NB4 (cell line): Measurements from ENCODE around the gene ADORA2B.

Experiments used
- TF ChIP-seq, protein P1 (sequence below): IDR thresholded peaks from one replicate; pipeline ENCODE4 v1.5.1; 2012; ENCODE audit warnings: low read depth, low read length
- TF ChIP-seq, protein P2 (sequence below): IDR thresholded peaks from 2 replicates; pipeline ENCODE4 v1.6.1; 2011; ENCODE audit warnings: low read depth, low read length

DNA sequence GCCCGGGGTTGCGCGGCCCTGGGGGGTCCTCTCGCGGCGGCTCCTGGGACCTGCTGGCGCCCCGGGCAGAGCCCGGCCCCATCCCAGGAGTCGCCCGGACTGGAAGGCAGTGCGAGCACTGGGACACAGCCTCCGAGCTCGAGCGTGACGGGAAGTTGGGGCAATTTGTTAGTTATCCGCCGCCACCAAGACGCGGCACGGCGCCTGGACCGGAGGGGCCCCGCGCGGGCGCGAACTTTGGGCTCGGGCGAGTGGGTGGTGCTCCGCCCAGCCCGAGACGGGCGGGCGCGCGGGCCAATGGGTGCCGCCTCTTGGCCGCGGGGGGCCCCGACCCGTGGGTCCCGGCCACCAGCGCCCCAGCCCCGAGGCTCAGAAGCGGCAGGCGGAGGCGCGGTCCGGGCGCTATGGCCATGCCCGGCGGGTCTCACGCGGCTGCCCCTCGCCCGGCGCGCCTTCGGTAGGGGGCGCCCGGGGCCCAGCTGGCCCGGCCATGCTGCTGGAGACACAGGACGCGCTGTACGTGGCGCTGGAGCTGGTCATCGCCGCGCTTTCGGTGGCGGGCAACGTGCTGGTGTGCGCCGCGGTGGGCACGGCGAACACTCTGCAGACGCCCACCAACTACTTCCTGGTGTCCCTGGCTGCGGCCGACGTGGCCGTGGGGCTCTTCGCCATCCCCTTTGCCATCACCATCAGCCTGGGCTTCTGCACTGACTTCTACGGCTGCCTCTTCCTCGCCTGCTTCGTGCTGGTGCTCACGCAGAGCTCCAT lies at the start of gene ADORA2B:
- TF ChIP-seq, protein P1, sequence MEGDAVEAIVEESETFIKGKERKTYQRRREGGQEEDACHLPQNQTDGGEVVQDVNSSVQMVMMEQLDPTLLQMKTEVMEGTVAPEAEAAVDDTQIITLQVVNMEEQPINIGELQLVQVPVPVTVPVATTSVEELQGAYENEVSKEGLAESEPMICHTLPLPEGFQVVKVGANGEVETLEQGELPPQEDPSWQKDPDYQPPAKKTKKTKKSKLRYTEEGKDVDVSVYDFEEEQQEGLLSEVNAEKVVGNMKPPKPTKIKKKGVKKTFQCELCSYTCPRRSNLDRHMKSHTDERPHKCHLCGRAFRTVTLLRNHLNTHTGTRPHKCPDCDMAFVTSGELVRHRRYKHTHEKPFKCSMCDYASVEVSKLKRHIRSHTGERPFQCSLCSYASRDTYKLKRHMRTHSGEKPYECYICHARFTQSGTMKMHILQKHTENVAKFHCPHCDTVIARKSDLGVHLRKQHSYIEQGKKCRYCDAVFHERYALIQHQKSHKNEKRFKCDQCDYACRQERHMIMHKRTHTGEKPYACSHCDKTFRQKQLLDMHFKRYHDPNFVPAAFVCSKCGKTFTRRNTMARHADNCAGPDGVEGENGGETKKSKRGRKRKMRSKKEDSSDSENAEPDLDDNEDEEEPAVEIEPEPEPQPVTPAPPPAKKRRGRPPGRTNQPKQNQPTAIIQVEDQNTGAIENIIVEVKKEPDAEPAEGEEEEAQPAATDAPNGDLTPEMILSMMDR, result peak; percentile 50
- TF ChIP-seq, protein P2, sequence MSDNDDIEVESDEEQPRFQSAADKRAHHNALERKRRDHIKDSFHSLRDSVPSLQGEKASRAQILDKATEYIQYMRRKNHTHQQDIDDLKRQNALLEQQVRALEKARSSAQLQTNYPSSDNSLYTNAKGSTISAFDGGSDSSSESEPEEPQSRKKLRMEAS, result no peak
